ENCODE measurements around the gene ZAP70.

DNA sequence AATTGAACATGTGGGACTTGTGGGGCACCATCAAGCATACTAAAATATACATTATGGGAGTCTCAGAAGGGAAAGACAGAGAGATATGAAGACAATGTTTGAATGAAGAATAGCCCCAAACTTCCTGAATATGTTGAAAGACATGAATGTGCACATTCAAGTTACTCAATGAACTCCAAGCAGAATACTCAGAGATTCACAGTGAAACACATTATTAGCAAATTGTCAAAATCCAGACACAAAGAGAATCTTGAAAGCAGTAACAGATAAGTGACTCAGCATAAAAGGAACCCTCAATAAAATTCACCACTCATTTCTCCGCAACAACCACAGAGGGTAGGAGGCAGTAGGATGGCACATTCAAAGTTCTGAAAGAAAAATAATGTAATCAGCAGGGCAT is 35.1 kb upstream of the ZAP70 start:
- TF ChIP-seq, protein P1, sequence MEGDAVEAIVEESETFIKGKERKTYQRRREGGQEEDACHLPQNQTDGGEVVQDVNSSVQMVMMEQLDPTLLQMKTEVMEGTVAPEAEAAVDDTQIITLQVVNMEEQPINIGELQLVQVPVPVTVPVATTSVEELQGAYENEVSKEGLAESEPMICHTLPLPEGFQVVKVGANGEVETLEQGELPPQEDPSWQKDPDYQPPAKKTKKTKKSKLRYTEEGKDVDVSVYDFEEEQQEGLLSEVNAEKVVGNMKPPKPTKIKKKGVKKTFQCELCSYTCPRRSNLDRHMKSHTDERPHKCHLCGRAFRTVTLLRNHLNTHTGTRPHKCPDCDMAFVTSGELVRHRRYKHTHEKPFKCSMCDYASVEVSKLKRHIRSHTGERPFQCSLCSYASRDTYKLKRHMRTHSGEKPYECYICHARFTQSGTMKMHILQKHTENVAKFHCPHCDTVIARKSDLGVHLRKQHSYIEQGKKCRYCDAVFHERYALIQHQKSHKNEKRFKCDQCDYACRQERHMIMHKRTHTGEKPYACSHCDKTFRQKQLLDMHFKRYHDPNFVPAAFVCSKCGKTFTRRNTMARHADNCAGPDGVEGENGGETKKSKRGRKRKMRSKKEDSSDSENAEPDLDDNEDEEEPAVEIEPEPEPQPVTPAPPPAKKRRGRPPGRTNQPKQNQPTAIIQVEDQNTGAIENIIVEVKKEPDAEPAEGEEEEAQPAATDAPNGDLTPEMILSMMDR (IDR thresholded peaks at IDR 0.05): no peak
- no peak for TF ChIP-seq POLR2A (IDR thresholded peaks at IDR 0.05)

Measured in right lobe of liver (tissue), 4 donors.